HepG2 (cell line): Measurements from ENCODE around the gene SPRYD3. TPM values are rescaled to one million over a fixed set of nuclear protein-coding genes. Genes with fewer than 3 reads are reported as not detected.

ENCODE experiments used
- CBX2 ChIP-seq, 2 experiments: fragments of 200-600 bp in 1 of 2; sonication (generic); formaldehyde crosslinking in 1 of 2; IDR thresholded peaks; 2 replicates each; pipeline versions ENCODE4 v1.7.0 to v1.8.1; 2018 to 2022; ENCODE audit warnings: low read depth in 2 of 2, low read length in 1 of 2, mild to moderate bottlenecking in 1 of 2, missing genetic modification reagents in 1 of 2
- CCDC6 ChIP-seq: sonication (generic); formaldehyde crosslinking; IDR thresholded peaks from 2 replicates; pipeline ENCODE4 v1.8.1; 2022; ENCODE audit warnings: mild to moderate bottlenecking, missing genetic modification reagents, moderate library complexity
- GLMP ChIP-seq: sonication (generic); formaldehyde crosslinking; IDR thresholded peaks from 2 replicates; pipeline ENCODE4 v1.9.0; 2021; ENCODE audit warnings: missing genetic modification reagents, mild to moderate bottlenecking, borderline replicate concordance
- HMGXB4 ChIP-seq, 2 experiments: sonication (generic) in 1 of 2; formaldehyde crosslinking in 1 of 2; IDR thresholded peaks; 2 replicates each; pipeline versions ENCODE4 v1.4.0 to v1.6.1; 2018 to 2020; ENCODE audit warnings: missing genetic modification reagents in 2 of 2, borderline replicate concordance in 1 of 2, low read depth in 1 of 2, mild to moderate bottlenecking in 1 of 2, missing biosample characterization in 1 of 2
- RARA ChIP-seq: IDR thresholded peaks from 2 replicates; pipeline ENCODE4 v1.6.1; 2016; ENCODE audit warnings: missing genetic modification reagents, missing compliant biosample characterization
- RCOR2 ChIP-seq: IDR thresholded peaks from 2 replicates; pipeline ENCODE4 v1.6.1; 2016; ENCODE audit warnings: missing biosample characterization, missing genetic modification reagents
- SKIL ChIP-seq: sonication (generic); formaldehyde crosslinking; IDR thresholded peaks from 2 replicates; pipeline ENCODE4 v1.8.0; 2022; ENCODE audit warnings: missing genetic modification reagents, mild to moderate bottlenecking, moderate library complexity, borderline replicate concordance
- ZBTB8A ChIP-seq: sonication (generic); formaldehyde crosslinking; IDR thresholded peaks from 2 replicates; pipeline ENCODE4 v1.4.0; 2020; ENCODE audit warnings: mild to moderate bottlenecking, low read depth, missing genetic modification reagents, borderline replicate concordance
- ZNF549 ChIP-seq: sonication (generic); formaldehyde crosslinking; IDR thresholded peaks from 2 replicates; pipeline ENCODE4 v1.5.0; 2020; ENCODE audit warnings: missing genetic modification reagents
- ZNF609 ChIP-seq: sonication (generic); formaldehyde crosslinking; IDR thresholded peaks from 2 replicates; pipeline ENCODE4 v1.4.0; 2020; ENCODE audit warnings: mild to moderate bottlenecking, missing genetic modification reagents, borderline replicate concordance
- ZNF713 ChIP-seq: sonication (generic); formaldehyde crosslinking; IDR thresholded peaks from 2 replicates; pipeline ENCODE4 v1.4.0; 2020; ENCODE audit warnings: mild to moderate bottlenecking, missing genetic modification reagents
- ZSCAN22 ChIP-seq: sonication (generic); formaldehyde crosslinking; IDR thresholded peaks from 2 replicates; pipeline ENCODE4 v1.4.0; 2020; ENCODE audit warnings: mild to moderate bottlenecking, missing genetic modification reagents
- polyA plus RNA-seq, 8 experiments: library from polyadenylated mRNA; depleted of rRNA in 3 of 8; stranded (reverse) in 7 of 8; unstranded in 1 of 8; fragments of >200 nt; fragmentation: Illumina TruSeq in 4 of 8; extraction: Trizol in 4 of 8; gene quantifications; 2 replicates each; pipeline versions ENCODE4 v1.2.1 to v1.2.3, GENCODE V29; 2011 to 2016; ENCODE audit warnings: low read depth in 4 of 8, missing spikeins in 1 of 8, mixed read lengths in 1 of 8; ENCODE audit not compliant: insufficient read depth in 1 of 8
- total RNA-seq, 5 experiments: library from RNA; depleted of rRNA; stranded (reverse); fragments of >200 nt; fragmentation: Illumina TruSeq; extraction: Trizol; gene quantifications; 2 replicates each; pipeline ENCODE4 v1.2.3, GENCODE V29; 2016; ENCODE audit warnings: low read depth in 1 of 5

Gene SPRYD3
- total and polyA plus RNA-seq, 2 of the 13 experiments (the other 11 are each of a cell fraction or from before 2014, with no cell fraction given) = 9.0 to 9.2 TPM

- TF ChIP-seq CCDC6 (CRISPR knock-in tag) (no peak), RARA (CRISPR knock-in tag) (no peak), RCOR2 (CRISPR knock-in tag) (no peak), GLMP (CRISPR knock-in tag) (no peak), ZSCAN22 (CRISPR knock-in tag) (no peak), ZNF609 (CRISPR knock-in tag) (no peak), CBX2 (IDR thresholded peaks at IDR 0.05; ENCODE audit: low read depth, low read length) (no peak), CBX2 (CRISPR knock-in tag; IDR thresholded peaks at IDR 0.05; ENCODE audit: low read depth) (no peak), HMGXB4 (CRISPR knock-in tag; IDR thresholded peaks at IDR 0.05; ENCODE audit: borderline replicate concordance in 1 of 2, low read depth in 1 of 2) (0 out of 4 replicates have a peak, but pooled peaks of 1 of the 2 experiments have one; percentile 40), ZBTB8A (CRISPR knock-in tag) (no peak), ZNF549 (CRISPR knock-in tag) (no peak), SKIL (CRISPR knock-in tag) (no peak), ZNF713 (CRISPR knock-in tag) (no peak)
Measured at GRCh38 chr12:53065975-53066931, 12.9 kb downstream of the SPRYD3 start (continued).
